H1 (cell line): Measurements from ENCODE around the gene RNF157. TPM values are rescaled to one million over a fixed set of nuclear protein-coding genes. Genes with fewer than 3 reads are reported as not detected.
A peak's percentile ranks its signal among the peaks of the same experiment; 100 is the strongest.

Experiments used
- CTCF ChIA-PET: fragments of 300-600 bp; sonication (Branson Sonifier 250); formaldehyde crosslinking; loops from one replicate; lab custom pipeline; 2021; ENCODE audit not compliant: partially characterized antibody; lab: Charles Lee
- POLR2A ChIA-PET: fragments of 300-600 bp; sonication (Branson Sonifier 250); formaldehyde crosslinking; loops from one replicate; lab custom pipeline; 2021; ENCODE audit warnings: inconsistent platforms; ENCODE audit not compliant: partially characterized antibody; lab: Charles Lee
- DNase-seq, 2 experiments: peaks; one replicate each; pipeline versions ENCODE4 v3.0.0 to v3.0.0-alpha.2; 2010 to 2022; ENCODE audit warnings: low spot score in 2 of 2, low read depth in 1 of 2, mixed read lengths in 1 of 2
- FAIRE-seq: peaks from 2 replicates; lab custom pipeline; 2011; peaks lifted over from hg19 to GRCh38; lab: Jason Lieb, UNC
- H2AFZ ChIP-seq: 2 replicates; pipeline ENCODE4 v1.8.1; 2012; ENCODE audit warnings: low read length, inconsistent platforms
- H2AK5ac ChIP-seq: 2 replicates; pipeline ENCODE4 v1.6.1; 2013; ENCODE audit warnings: low read depth, low read length
- H2BK120ac ChIP-seq: replicated peaks from 2 replicates; pipeline ENCODE3; 2013; ENCODE audit warnings: low read depth, low read length, inconsistent platforms
- H2BK12ac ChIP-seq: 2 replicates; pipeline ENCODE4 v1.6.1; 2013; ENCODE audit warnings: low read depth, low read length
- H2BK15ac ChIP-seq: 2 replicates; pipeline ENCODE4 v1.6.1; 2013; ENCODE audit warnings: low read length
- H2BK20ac ChIP-seq: 2 replicates; pipeline ENCODE4 v1.6.1; 2013; ENCODE audit warnings: low read length
- H2BK5ac ChIP-seq: 2 replicates; pipeline ENCODE4 v1.6.1; 2013; ENCODE audit warnings: low read depth, low read length
- H3K14ac ChIP-seq: 2 replicates; pipeline ENCODE4 v1.6.1; 2013; ENCODE audit warnings: inconsistent platforms; ENCODE audit not compliant: insufficient read length
- H3K18ac ChIP-seq: 2 replicates; pipeline ENCODE4 v1.6.1; 2013; ENCODE audit warnings: low read length; ENCODE audit errors: extremely low read depth
- H3K23ac ChIP-seq: 2 replicates; pipeline ENCODE4 v1.6.1; 2013; ENCODE audit warnings: inconsistent platforms; ENCODE audit not compliant: insufficient read length
- H3K23me2 ChIP-seq: 2 replicates; pipeline ENCODE4 v1.6.1; 2013; ENCODE audit warnings: low read depth, low read length
- H3K27ac ChIP-seq: 2 replicates; pipeline ENCODE4 v1.6.1; 2011; ENCODE audit warnings: low read depth, low read length, inconsistent platforms
- H3K27me3 ChIP-seq, 4 experiments: replicated peaks in 1 of 4; 1 replicate in 1 of 4; 2 replicates in 3 of 4; pipeline versions ENCODE4 v1.6.1 to v1.8.1; 2011 to 2013; ENCODE audit warnings: low read length in 3 of 4, mild to moderate bottlenecking in 3 of 4, inconsistent platforms in 2 of 4, mixed read lengths in 2 of 4, moderate library complexity in 1 of 4; ENCODE audit not compliant: control insufficient read depth in 3 of 4, insufficient read depth in 3 of 4; ENCODE audit errors: extremely low read depth in 1 of 4
- H3K36me3 ChIP-seq, 4 experiments: 2 replicates each; pipeline versions ENCODE4 v1.6.1 to v1.8.1; 2011 to 2013; ENCODE audit warnings: mild to moderate bottlenecking in 4 of 4, low read length in 3 of 4, moderate library complexity in 2 of 4, control low read depth in 1 of 4, inconsistent platforms in 1 of 4; ENCODE audit not compliant: insufficient read depth in 4 of 4, control insufficient read depth in 2 of 4
- H3K4ac ChIP-seq: replicated peaks from 2 replicates; pipeline ENCODE3; 2013; ENCODE audit warnings: low read length, low read depth, mixed read lengths, inconsistent platforms; ENCODE audit not compliant: insufficient read length
- H3K4me1 ChIP-seq, 4 experiments: replicated peaks in 1 of 4; 1 replicate in 1 of 4; 2 replicates in 3 of 4; pipeline versions ENCODE4 v1.6.1 to v1.8.1; 2011 to 2013; ENCODE audit warnings: low read length in 3 of 4, inconsistent platforms in 2 of 4, mixed read lengths in 1 of 4; ENCODE audit not compliant: insufficient read depth in 4 of 4, control insufficient read depth in 3 of 4
- H3K4me2 ChIP-seq, 2 experiments: 2 replicates each; pipeline versions ENCODE4 v1.6.1 to v1.8.1; 2011 to 2013; ENCODE audit warnings: low read depth in 2 of 2, low read length in 2 of 2, control low read depth in 1 of 2, inconsistent platforms in 1 of 2, mild to moderate bottlenecking in 1 of 2; ENCODE audit not compliant: insufficient read depth in 1 of 2
- H3K4me3 ChIP-seq, 4 experiments: fragments of 200-600, 300-600 bp in 1 of 4; sonication (generic), shearing (Covaris generic), sonication (Bioruptor Twin) in 1 of 4; 2 replicates each; pipeline versions ENCODE4 v1.5.1 to v1.8.1; 2011 to 2016; ENCODE audit warnings: low read length in 4 of 4, low read depth in 3 of 4, control low read depth in 2 of 4, inconsistent platforms in 2 of 4, mild to moderate bottlenecking in 2 of 4, mixed read lengths in 1 of 4, moderate library complexity in 1 of 4; ENCODE audit not compliant: insufficient read depth in 2 of 4; ENCODE audit errors: extremely low read depth in 1 of 4
- H3K56ac ChIP-seq: replicated peaks from 2 replicates; pipeline ENCODE3; 2013; ENCODE audit warnings: low read depth, mild to moderate bottlenecking, mixed read lengths, low read length, inconsistent platforms; ENCODE audit not compliant: insufficient read length
- H3K79me1 ChIP-seq: 2 replicates; pipeline ENCODE4 v1.6.1; 2013; ENCODE audit warnings: low read depth, low read length, control low read depth
- H3K79me2 ChIP-seq, 2 experiments: 2 replicates each; pipeline versions ENCODE4 v1.6.1 to v1.8.1; 2012 to 2013; ENCODE audit warnings: low read length in 2 of 2, mild to moderate bottlenecking in 2 of 2, inconsistent platforms in 1 of 2; ENCODE audit not compliant: insufficient read depth in 2 of 2, control insufficient read depth in 1 of 2
- H3K9ac ChIP-seq, 4 experiments: replicated peaks in 1 of 4; 1 replicate in 1 of 4; 2 replicates in 3 of 4; pipeline versions ENCODE4 v1.6.1 to v1.8.1; 2011 to 2013; ENCODE audit warnings: low read depth in 3 of 4, low read length in 3 of 4, control low read depth in 2 of 4, mild to moderate bottlenecking in 2 of 4, moderate library complexity in 2 of 4, inconsistent platforms in 1 of 4; ENCODE audit errors: extremely low read depth in 1 of 4
- H3K9me3 ChIP-seq, 2 experiments: 2 replicates each; pipeline versions ENCODE4 v1.6.1 to v1.8.1; 2012 to 2013; ENCODE audit warnings: mild to moderate bottlenecking in 2 of 2, moderate library complexity in 2 of 2, control low read depth in 1 of 2, inconsistent platforms in 1 of 2, low read depth in 1 of 2, low read length in 1 of 2, mixed read lengths in 1 of 2; ENCODE audit not compliant: insufficient read depth in 2 of 2
- H4K20me1 ChIP-seq, 2 experiments: replicated peaks in 1 of 2; 2 replicates each; pipeline versions ENCODE3 to v1.8.1; 2011 to 2013; ENCODE audit warnings: inconsistent platforms in 2 of 2, low read length in 2 of 2, mild to moderate bottlenecking in 1 of 2; ENCODE audit not compliant: insufficient read depth in 2 of 2, control insufficient read depth in 1 of 2
- H4K5ac ChIP-seq: 2 replicates; pipeline ENCODE4 v1.6.1; 2013; ENCODE audit warnings: low read length, low read depth, mixed read lengths, inconsistent platforms; ENCODE audit not compliant: insufficient read length
- H4K8ac ChIP-seq: 2 replicates; pipeline ENCODE4 v1.8.0; 2013; ENCODE audit warnings: mild to moderate bottlenecking, moderate library complexity, low read length, inconsistent platforms; ENCODE audit not compliant: insufficient read depth; ENCODE audit errors: extremely low read depth
- H4K91ac ChIP-seq: replicated peaks from 2 replicates; pipeline ENCODE3; 2013; ENCODE audit warnings: low read length, mixed read lengths, inconsistent platforms; ENCODE audit not compliant: insufficient read length
- CBX8 ChIP-seq: fragments of 300-800, 300-1000 bp; sonication (generic); IDR thresholded peaks from 2 replicates; pipeline ENCODE4 v1.7.1; 2016; ENCODE audit warnings: low read depth, low read length, borderline replicate concordance
- EGR1 ChIP-seq: IDR thresholded peaks from 2 replicates; pipeline ENCODE4 v1.6.1; 2011; ENCODE audit warnings: low read depth, low read length, borderline replicate concordance
- JUN ChIP-seq: IDR thresholded peaks from 2 replicates; pipeline ENCODE4 v1.6.1; 2011; ENCODE audit warnings: low read depth, mild to moderate bottlenecking, improper control_type of control experiment, low read length
- JUND ChIP-seq: IDR thresholded peaks from 2 replicates; pipeline ENCODE4 v1.6.1; 2011; ENCODE audit warnings: mild to moderate bottlenecking, improper control_type of control experiment, low read length
- PHF8 ChIP-seq: fragments of 200-600 bp; sonication (generic); conservative IDR thresholded peaks from 2 replicates; pipeline ENCODE4 v1.7.1; 2012; ENCODE audit warnings: low read depth, mild to moderate bottlenecking, inconsistent platforms, low read length, moderate library complexity
- RXRA ChIP-seq: IDR thresholded peaks from 2 replicates; pipeline ENCODE4 v1.6.1; 2011; ENCODE audit warnings: low read depth, mild to moderate bottlenecking, low read length, moderate library complexity; ENCODE audit not compliant: insufficient read depth
- WGBS, 2 experiments: shearing (Covaris generic) in 1 of 2; methylation state at CpG; one replicate each; pipeline versions ENCODE4 v1.1.6 to v1.1.7; 2013 to 2015; ENCODE audit warnings: low lambda C conversion rate in 2 of 2, mixed read lengths in 2 of 2, inconsistent platforms in 1 of 2, low coverage in 1 of 2, missing lambda C conversion rate in 1 of 2; ENCODE audit not compliant: insufficient replicate concordance in 2 of 2, insufficient coverage in 1 of 2, insufficient read length in 1 of 2; ENCODE audit errors: extremely low coverage in 1 of 2, missing lambda C conversion rate in 1 of 2; 5-methylcytosine and 5-hydroxymethylcytosine counted together
- polyA plus RNA-seq, 7 experiments: library from polyadenylated mRNA; depleted of rRNA in 3 of 7; stranded (reverse) in 5 of 7; unstranded in 2 of 7; fragments of >200 nt in 5 of 7; fragments of 200-250 nt in 2 of 7; gene quantifications; 1 replicate in 5 of 7; 2 replicates in 1 of 7; 4 replicates in 1 of 7; pipeline versions ENCODE4 v1.2.1 to v1.2.3, GENCODE V29; 2011 to 2013; ENCODE audit warnings: missing spikeins in 2 of 7, mixed read lengths in 2 of 7
- total RNA-seq: library from RNA; stranded (reverse); fragmentation: NEBNext Ultra II Directional; extraction: Animal tissue kit (Norgen Biotek cat#: 25700); gene quantifications from 2 replicates; pipeline ENCODE4 v1.2.1, GENCODE V29; 2021
- TF ChIP-seq, protein P1 (sequence below): IDR thresholded peaks from 2 replicates; pipeline ENCODE4 v1.6.1; 2012; ENCODE audit warnings: inconsistent platforms

RNF157 gene
- total and polyA plus RNA-seq, 2 of the 8 experiments (the other 6 are each of a cell fraction or from before 2014, with no cell fraction given): 13.4 to 16.7 TPM

DNA sequence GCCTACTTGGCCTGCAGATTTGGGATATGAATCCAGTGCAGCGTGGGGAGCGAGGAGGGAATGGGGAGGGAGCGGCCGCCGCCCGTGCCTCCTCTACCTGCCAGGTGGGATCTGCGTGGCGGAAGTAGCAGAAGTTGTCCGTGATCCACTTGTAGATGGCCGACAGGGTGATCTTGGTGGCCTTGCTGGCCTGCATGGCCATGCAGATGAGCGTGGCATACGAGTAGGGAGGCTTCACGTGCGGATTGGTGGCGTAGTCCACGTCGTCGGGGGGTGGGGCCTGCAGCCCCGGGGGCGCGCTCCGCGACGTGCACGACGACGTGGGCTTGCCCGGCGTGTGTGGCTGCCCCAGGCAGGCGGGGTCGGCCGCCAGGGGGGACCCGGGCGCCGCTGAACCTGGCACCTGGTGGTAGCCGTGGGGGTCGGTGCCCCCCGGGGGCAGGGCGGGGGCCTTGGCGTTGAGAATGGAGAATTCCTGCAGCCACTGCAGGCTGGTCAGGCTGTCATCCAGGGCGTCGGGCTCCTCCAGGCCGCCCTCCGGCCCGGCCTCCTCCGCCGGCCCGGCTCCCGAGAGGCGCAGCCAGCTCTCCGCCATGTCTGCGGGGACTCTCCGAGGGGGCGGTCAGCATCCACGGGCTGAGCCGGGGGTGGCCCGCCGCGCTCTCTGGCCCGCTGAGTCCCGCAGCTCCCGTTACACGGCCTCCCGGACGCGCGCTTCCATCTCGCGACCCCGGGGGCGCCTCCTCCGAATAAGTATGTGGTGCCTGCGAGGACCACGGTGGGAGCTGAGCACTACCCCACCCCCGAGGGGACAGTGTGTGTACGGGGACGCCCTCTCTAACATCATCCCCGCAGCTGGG, 100.3 kb downstream of the RNF157 start:
- Histone ChIP-seq H3K79me1 (no peaks in the 10 kb centered on the region), H3K27ac (no peak overlapping the region), H2AFZ (no peak overlapping the region), H3K56ac (no peak overlapping the region), H2BK12ac (peak overlapping the region; percentile 85; the same call in 1 of the 2 replicates), H2BK5ac (no peak overlapping the region; the same call in 1 of the 2 replicates), H3K18ac (peak overlapping the region; percentile 81), H3K36me3 (no peaks in the 10 kb centered on the region), H3K23ac (no peak overlapping the region), H3K79me2 (no peaks in the 10 kb centered on the region), H3K4ac (no peak overlapping the region), H3K9me3 (no peaks in the 10 kb centered on the region), H2BK15ac (no peak overlapping the region), H4K91ac (no peak overlapping the region), H4K5ac (no peak overlapping the region), H2AK5ac (no peak overlapping the region), H2BK20ac (0 out of 2 replicates have a peak overlapping the region, but pooled peaks have one; percentile 8), H3K27me3 (peaks cover 31 to 75% (median 67%) of the 10 kb centered on the region in 4 experiments), H3K4me2 (peak overlapping the region; percentile 92 to 97), H2BK120ac (no peak overlapping the region), H4K8ac (peak overlapping the region; percentile 42; the same call in 1 of the 2 replicates), H4K20me1 (no peaks in the 10 kb centered on the region), H3K9ac (no peak overlapping the region), H3K14ac (no peak overlapping the region), H3K23me2 (peaks cover 16% of the 10 kb centered on the region), H3K4me1 (peaks cover 17 to 71% (median 60%) of the 10 kb centered on the region in 4 experiments), H3K4me3 (peak overlapping the region; percentile 40 to 71 (median 45))
- 4% methylated on average over 72 of the region's 78 CpGs; no CpG with 5 or more reads in 1 of the 2 experiments for WGBS, 2 experiments
- no peak for FAIRE-seq
- CTCF ChIA-PET: interaction anchor here (0.8 to 24.4 kb wide), 6 partner anchors 9 to 140 kb away, joined by 3 to 778 read pairs (median 49); partner anchors contain the start of gene EXOC7
- DNase-seq: peak in 1 of 2 experiments; percentile 73
- POLR2A ChIA-PET: interaction anchor here (1.2 to 7.5 kb wide), 4 partner anchors 8 to 37 kb away, joined by 4 to 64 read pairs (median 16); partner anchors contain the start of gene EXOC7
- TF ChIP-seq, protein P1, sequence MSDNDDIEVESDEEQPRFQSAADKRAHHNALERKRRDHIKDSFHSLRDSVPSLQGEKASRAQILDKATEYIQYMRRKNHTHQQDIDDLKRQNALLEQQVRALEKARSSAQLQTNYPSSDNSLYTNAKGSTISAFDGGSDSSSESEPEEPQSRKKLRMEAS: no peak
- no peak for TF ChIP-seq JUND
- no peak for TF ChIP-seq CBX8
- TF ChIP-seq EGR1: no peak
- TF ChIP-seq RXRA: no peak
- TF ChIP-seq PHF8: no peak
- no peak for TF ChIP-seq JUN
